RWPE2 (cell line): ENCODE data around the gene RABGAP1L.

Source experiments
- ATAC-seq: fragments of 200-7000 bp; cut with Tn5 transposase; 3 replicates; pipeline ENCODE4 v1.9.1; 2021; ENCODE audit warnings: low read depth
- DNase-seq: peaks from one replicate; pipeline ENCODE4 v3.0.0-alpha.2; 2020; ENCODE audit warnings: low spot score
- H3K27ac ChIP-seq: fragments of 450-650 bp; 2 replicates; pipeline ENCODE4 v1.5.1; 2017; ENCODE audit warnings: mild to moderate bottlenecking; ENCODE audit not compliant: poor library complexity, severe bottlenecking
- H3K27me3 ChIP-seq: fragments of 250-450 bp; sonication (Bioruptor Pico); 2 replicates; pipeline ENCODE4 v1.5.1; 2021; ENCODE audit warnings: mild to moderate bottlenecking, moderate library complexity; ENCODE audit not compliant: insufficient read depth, poor library complexity, severe bottlenecking
- H3K36me3 ChIP-seq: fragments of 250-450 bp; sonication (Bioruptor Pico); 2 replicates; pipeline ENCODE4 v1.5.1; 2020; ENCODE audit warnings: low read depth, mild to moderate bottlenecking, moderate library complexity
- H3K4me1 ChIP-seq: fragments of 250-450 bp; sonication (Bioruptor Pico); 2 replicates; pipeline ENCODE4 v1.5.1; 2021; ENCODE audit warnings: mild to moderate bottlenecking, moderate library complexity; ENCODE audit not compliant: insufficient read depth, poor library complexity, severe bottlenecking
- H3K4me3 ChIP-seq: fragments of 250-450 bp; sonication (Bioruptor Pico); 2 replicates; pipeline ENCODE4 v1.5.1; 2021; ENCODE audit warnings: mild to moderate bottlenecking, moderate library complexity; ENCODE audit not compliant: severe bottlenecking
- H3K9me3 ChIP-seq: fragments of 250-450 bp; sonication (Bioruptor Pico); 2 replicates; pipeline ENCODE4 v1.5.1; 2021; ENCODE audit warnings: mild to moderate bottlenecking, moderate library complexity; ENCODE audit not compliant: severe bottlenecking
- CTCF ChIP-seq: fragments of 450-650 bp; IDR thresholded peaks from one replicate; pipeline ENCODE4 v1.5.1; 2017; ENCODE audit warnings: mild to moderate bottlenecking, moderate library complexity; ENCODE audit not compliant: poor library complexity, severe bottlenecking

RABGAP1L gene

GRCh38 chr1:174969977-174970376, 810.7 kb downstream of the RABGAP1L start:
- ATAC-seq: no peak
- TF ChIP-seq CTCF: no peak
- Histone ChIP-seq H3K4me1 (peaks cover 4% of the 10 kb centered on the region), H3K36me3 (no peaks in the 10 kb centered on the region), H3K27me3 (no peaks in the 10 kb centered on the region), H3K4me3 (no peak overlapping the region), H3K9me3 (no peaks in the 10 kb centered on the region), H3K27ac (no peak overlapping the region)
- no peak for DNase-seq

- TF ChIP-seq CTCF: no peak
- no peak for ATAC-seq
- Histone ChIP-seq H3K4me1 (peaks cover 4% of the 10 kb centered on the region), H3K4me3 (no peak overlapping the region), H3K27ac (no peak overlapping the region), H3K27me3 (no peaks in the 10 kb centered on the region), H3K36me3 (no peaks in the 10 kb centered on the region), H3K9me3 (no peaks in the 10 kb centered on the region)
- no peak for DNase-seq
Measured at GRCh38 chr1:174971466-174971865, 812.1 kb downstream of the RABGAP1L start.

GRCh38 chr1:174971902-174972301, 812.6 kb downstream of the RABGAP1L start:
- Histone ChIP-seq H3K9me3 (no peaks in the 10 kb centered on the region), H3K27ac (no peak overlapping the region), H3K27me3 (no peaks in the 10 kb centered on the region), H3K4me1 (peaks cover 6% of the 10 kb centered on the region), H3K4me3 (no peak overlapping the region), H3K36me3 (no peaks in the 10 kb centered on the region)
- DNase-seq: no peak
- no peak for TF ChIP-seq CTCF
- ATAC-seq: no peak

GRCh38 chr1:174974711-174975119, 815.4 kb downstream of the RABGAP1L start:
- H3K9me3 ChIP-seq: no peaks in the 10 kb centered on the region
- H3K27ac ChIP-seq: no peak overlapping the region
- no peaks in the 10 kb centered on the region for H3K27me3 ChIP-seq
- ATAC-seq (no peak), DNase-seq (no peak)
- no peak for TF ChIP-seq CTCF
- peaks cover 6% of the 10 kb centered on the region for H3K4me1 ChIP-seq
- H3K36me3 ChIP-seq: no peaks in the 10 kb centered on the region
- H3K4me3 ChIP-seq: no peak overlapping the region

- no peak for TF ChIP-seq CTCF
- no peak for ATAC-seq
- Histone ChIP-seq H3K27ac (no peak overlapping the region), H3K27me3 (no peaks in the 10 kb centered on the region), H3K4me1 (peaks cover 6% of the 10 kb centered on the region), H3K4me3 (no peak overlapping the region), H3K36me3 (no peaks in the 10 kb centered on the region), H3K9me3 (no peaks in the 10 kb centered on the region)
- no peak for DNase-seq
Measured at GRCh38 chr1:174975764-174976163, 816.4 kb downstream of the RABGAP1L start.
